ENCODE measurements around the gene DOP1A. TPM values are rescaled to one million over a fixed set of nuclear protein-coding genes. Genes with fewer than 3 reads are reported as not detected.

The DOP1A gene
- total RNA-seq, 1 donor from 2014 or later = 61.9 TPM

- Mint-ChIP-seq H3K9me3 (no peaks in the 10 kb centered on the region), H3K4me1 (no peaks in the 10 kb centered on the region)
- no peaks in the 10 kb centered on the region for H3K9me3 ChIP-seq (ENCODE audit: low read depth)
Observed at GRCh38 chr6:83096791-83097190, 29.3 kb downstream of the DOP1A start.

GRCh38 chr6:83097204-83097603 is 29.7 kb downstream of the DOP1A start:
- H3F3A ChIP-seq (ENCODE audit: low read depth) = no peaks in the 10 kb centered on the region
- DNase-seq (ENCODE audit: low spot score) = no peak
- H3K27ac ChIP-seq = no peak overlapping the region
- Mint-ChIP-seq H3K4me1 (no peaks in the 10 kb centered on the region), H3K27ac (no peak overlapping the region), H3K4me3 (no peak overlapping the region), H3K27me3 (ENCODE audit: insufficient read depth, low read depth) (no peaks in the 10 kb centered on the region), H3K9me3 (no peaks in the 10 kb centered on the region), H3K36me3 (peaks cover 7% of the 10 kb centered on the region)
- no peaks in the 10 kb centered on the region for H3K27me3 ChIP-seq
- H3K36me3 ChIP-seq = peaks cover 9% of the 10 kb centered on the region
- peaks cover 5% of the 10 kb centered on the region for H4K20me1 ChIP-seq (ENCODE audit: low read depth)
- H3K4me2 ChIP-seq = no peak overlapping the region
- H3K4me1 ChIP-seq = no peaks in the 10 kb centered on the region
- no peak overlapping the region for H2AFZ ChIP-seq (replicated peaks)
- H3K4me3 ChIP-seq = no peak overlapping the region
- no peak for TF ChIP-seq EZH2phosphoT487 (IDR thresholded peaks at IDR 0.05)
- TF ChIP-seq EZH2 (IDR thresholded peaks at IDR 0.05) = no peak
- no peak for TF ChIP-seq CTCF (IDR thresholded peaks at IDR 0.05)
- H3K9ac ChIP-seq = no peak overlapping the region
- peaks cover 18% of the 10 kb centered on the region for H3K79me2 ChIP-seq (ENCODE audit: low read depth)
- H3K9me3 ChIP-seq (ENCODE audit: low read depth) = no peaks in the 10 kb centered on the region

More at GRCh38 chr6:83096791-83097190, 29.3 kb downstream of the DOP1A start:
- Histone ChIP-seq H3K9ac (no peak overlapping the region), H3K4me1 (no peaks in the 10 kb centered on the region), H3K4me2 (no peak overlapping the region), H3K36me3 (peaks cover 9% of the 10 kb centered on the region), H3F3A (ENCODE audit: low read depth) (no peaks in the 10 kb centered on the region), H3K4me3 (no peak overlapping the region), H3K27ac (no peak overlapping the region), H2AFZ (replicated peaks) (no peak overlapping the region), H3K79me2 (ENCODE audit: low read depth) (peaks cover 22% of the 10 kb centered on the region), H3K27me3 (no peaks in the 10 kb centered on the region), H4K20me1 (ENCODE audit: low read depth) (peaks cover 5% of the 10 kb centered on the region)
- DNase-seq (ENCODE audit: low spot score) = no peak
- Mint-ChIP-seq H3K36me3 (peaks cover 4% of the 10 kb centered on the region), H3K27ac (no peak overlapping the region), H3K4me3 (no peak overlapping the region), H3K27me3 (ENCODE audit: insufficient read depth, low read depth) (no peaks in the 10 kb centered on the region)
- TF ChIP-seq EZH2phosphoT487 (IDR thresholded peaks at IDR 0.05) = no peak
- no peak for TF ChIP-seq CTCF (IDR thresholded peaks at IDR 0.05)
- no peak for TF ChIP-seq EZH2 (IDR thresholded peaks at IDR 0.05)

- DNase-seq (ENCODE audit: low spot score) = no peak
- Mint-ChIP-seq H3K4me3 (no peak overlapping the region), H3K36me3 (peaks cover 7% of the 10 kb centered on the region), H3K27ac (no peak overlapping the region), H3K27me3 (ENCODE audit: insufficient read depth, low read depth) (no peaks in the 10 kb centered on the region), H3K4me1 (no peaks in the 10 kb centered on the region), H3K9me3 (no peaks in the 10 kb centered on the region)
- Histone ChIP-seq H3K4me3 (no peak overlapping the region), H3K79me2 (ENCODE audit: low read depth) (peaks cover 18% of the 10 kb centered on the region), H2AFZ (replicated peaks) (no peak overlapping the region), H3K27me3 (no peaks in the 10 kb centered on the region), H4K20me1 (ENCODE audit: low read depth) (peaks cover 5% of the 10 kb centered on the region), H3K27ac (no peak overlapping the region), H3K4me2 (no peak overlapping the region), H3K9me3 (ENCODE audit: low read depth) (no peaks in the 10 kb centered on the region), H3K4me1 (no peaks in the 10 kb centered on the region), H3K36me3 (peaks cover 9% of the 10 kb centered on the region), H3F3A (ENCODE audit: low read depth) (no peaks in the 10 kb centered on the region), H3K9ac (no peak overlapping the region)
- TF ChIP-seq EZH2 (IDR thresholded peaks at IDR 0.05) (no peak), CTCF (IDR thresholded peaks at IDR 0.05) (no peak), EZH2phosphoT487 (IDR thresholded peaks at IDR 0.05) (no peak)
Observed at GRCh38 chr6:83097675-83098074, 30.2 kb downstream of the DOP1A start.
